Measurements from ENCODE around the gene PIP4P1. TPM values are rescaled to one million over a fixed set of nuclear protein-coding genes. Genes with fewer than 3 reads are reported as not detected.

Gene PIP4P1
- total and polyA plus RNA-seq, 10 of the 15 experiments (the other 5 are each of a cell fraction or from before 2014, with no cell fraction given) = 19.1 to 47.4 (median 39.7) TPM

DNA sequence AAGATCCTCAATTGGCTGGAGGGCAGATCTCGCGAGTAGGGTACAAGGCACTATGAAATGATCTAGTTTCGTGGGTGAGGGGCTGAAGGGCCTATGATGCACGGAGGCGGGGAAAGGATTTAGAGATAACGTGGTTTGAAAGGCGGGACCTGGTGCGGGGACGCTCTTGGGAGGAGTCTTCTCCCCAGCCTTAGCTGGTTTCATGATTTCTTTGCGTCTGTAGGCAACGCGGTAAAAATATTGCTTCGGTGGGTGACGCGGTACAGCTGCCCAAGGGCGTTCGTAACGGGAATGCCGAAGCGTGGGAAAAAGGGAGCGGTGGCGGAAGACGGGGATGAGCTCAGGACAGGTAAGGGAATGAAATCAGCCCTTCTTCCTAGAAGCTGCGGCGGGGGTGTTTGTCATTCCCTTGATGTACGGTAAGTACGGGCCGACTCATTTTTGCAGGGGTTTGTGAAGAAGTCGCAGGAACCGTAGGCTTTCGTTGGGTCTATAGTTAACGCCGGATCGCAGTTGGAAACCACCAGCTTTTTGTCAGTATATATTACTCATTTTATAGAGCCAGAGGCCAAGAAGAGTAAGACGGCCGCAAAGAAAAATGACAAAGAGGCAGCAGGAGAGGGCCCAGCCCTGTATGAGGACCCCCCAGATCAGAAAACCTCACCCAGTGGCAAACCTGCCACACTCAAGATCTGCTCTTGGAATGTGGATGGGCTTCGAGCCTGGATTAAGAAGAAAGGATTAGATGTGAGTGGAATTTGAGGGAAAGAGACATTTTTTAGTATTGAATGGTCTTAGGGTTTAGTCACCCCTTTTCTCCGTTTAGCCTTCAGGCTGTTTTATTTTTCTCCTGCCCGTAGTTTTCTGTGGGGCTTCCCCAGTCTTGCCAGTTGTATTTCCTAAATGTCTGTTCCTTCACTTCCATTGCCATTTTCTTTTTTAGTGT lies 5.6 kb downstream of the PIP4P1 start (continued):
- TF ChIP-seq, protein P1, sequence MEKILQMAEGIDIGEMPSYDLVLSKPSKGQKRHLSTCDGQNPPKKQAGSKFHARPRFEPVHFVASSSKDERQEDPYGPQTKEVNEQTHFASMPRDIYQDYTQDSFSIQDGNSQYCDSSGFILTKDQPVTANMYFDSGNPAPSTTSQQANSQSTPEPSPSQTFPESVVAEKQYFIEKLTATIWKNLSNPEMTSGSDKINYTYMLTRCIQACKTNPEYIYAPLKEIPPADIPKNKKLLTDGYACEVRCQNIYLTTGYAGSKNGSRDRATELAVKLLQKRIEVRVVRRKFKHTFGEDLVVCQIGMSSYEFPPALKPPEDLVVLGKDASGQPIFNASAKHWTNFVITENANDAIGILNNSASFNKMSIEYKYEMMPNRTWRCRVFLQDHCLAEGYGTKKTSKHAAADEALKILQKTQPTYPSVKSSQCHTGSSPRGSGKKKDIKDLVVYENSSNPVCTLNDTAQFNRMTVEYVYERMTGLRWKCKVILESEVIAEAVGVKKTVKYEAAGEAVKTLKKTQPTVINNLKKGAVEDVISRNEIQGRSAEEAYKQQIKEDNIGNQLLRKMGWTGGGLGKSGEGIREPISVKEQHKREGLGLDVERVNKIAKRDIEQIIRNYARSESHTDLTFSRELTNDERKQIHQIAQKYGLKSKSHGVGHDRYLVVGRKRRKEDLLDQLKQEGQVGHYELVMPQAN (conservative IDR thresholded peaks at IDR 0.05) = peak; percentile 84; the same call in 1 of the 2 replicates
- TF ChIP-seq ZNF622 (IDR thresholded peaks at IDR 0.05) (no peak), RB1 (IDR thresholded peaks at IDR 0.05; ENCODE audit: borderline replicate concordance) (no peak), RUNX3 (IDR thresholded peaks at IDR 0.05; ENCODE audit: low read length) (peak; percentile 33; the same call in 1 of the 2 replicates), GABPA (IDR thresholded peaks at IDR 0.05; ENCODE audit: low read depth) (no peak), POLR2A (IDR thresholded peaks at IDR 0.05; ENCODE audit: low read depth, low read length) (peak; percentile 1; the same call in 1 of the 2 replicates), HDGF (IDR thresholded peaks at IDR 0.05) (no peak), POLR2AphosphoS2 (IDR thresholded peaks at IDR 0.05; ENCODE audit: low read depth, low read length) (no peak), TCF7 (IDR thresholded peaks at IDR 0.05; ENCODE audit: borderline replicate concordance) (no peak), EZH2 (IDR thresholded peaks at IDR 0.05; ENCODE audit: borderline replicate concordance, control insufficient read depth, low read depth, low read length) (no peak), PAX5 (IDR thresholded peaks at IDR 0.05; ENCODE audit: borderline replicate concordance, low read depth, low read length) (no peak), BACH1 (IDR thresholded peaks at IDR 0.05; ENCODE audit: borderline replicate concordance) (no peak), YBX1 (IDR thresholded peaks at IDR 0.05) (no peak), PML (IDR thresholded peaks at IDR 0.05; ENCODE audit: low read length) (no peak), SMAD1 (IDR thresholded peaks at IDR 0.05; ENCODE audit: low read depth, partially characterized antibody) (peak; percentile 63), JUND (IDR thresholded peaks at IDR 0.05; ENCODE audit: low read depth, low read length) (no peak), SP1 (IDR thresholded peaks at IDR 0.05; ENCODE audit: low read depth, low read length) (no peak), SREBF2 (IDR thresholded peaks at IDR 0.05; ENCODE audit: low read length) (no peak), MYC (IDR thresholded peaks at IDR 0.05; ENCODE audit: insufficient read depth, insufficient read length, insufficient replicate concordance, low read length, severe bottlenecking) (no peak), ZNF217 (IDR thresholded peaks at IDR 0.05) (no peak)
- TF ChIP-seq, protein P2, sequence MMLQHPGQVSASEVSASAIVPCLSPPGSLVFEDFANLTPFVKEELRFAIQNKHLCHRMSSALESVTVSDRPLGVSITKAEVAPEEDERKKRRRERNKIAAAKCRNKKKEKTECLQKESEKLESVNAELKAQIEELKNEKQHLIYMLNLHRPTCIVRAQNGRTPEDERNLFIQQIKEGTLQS (IDR thresholded peaks at IDR 0.05; ENCODE audit: borderline replicate concordance, extremely low read depth, low read depth, low read length) = no peak
- TF ChIP-seq, protein P3, sequence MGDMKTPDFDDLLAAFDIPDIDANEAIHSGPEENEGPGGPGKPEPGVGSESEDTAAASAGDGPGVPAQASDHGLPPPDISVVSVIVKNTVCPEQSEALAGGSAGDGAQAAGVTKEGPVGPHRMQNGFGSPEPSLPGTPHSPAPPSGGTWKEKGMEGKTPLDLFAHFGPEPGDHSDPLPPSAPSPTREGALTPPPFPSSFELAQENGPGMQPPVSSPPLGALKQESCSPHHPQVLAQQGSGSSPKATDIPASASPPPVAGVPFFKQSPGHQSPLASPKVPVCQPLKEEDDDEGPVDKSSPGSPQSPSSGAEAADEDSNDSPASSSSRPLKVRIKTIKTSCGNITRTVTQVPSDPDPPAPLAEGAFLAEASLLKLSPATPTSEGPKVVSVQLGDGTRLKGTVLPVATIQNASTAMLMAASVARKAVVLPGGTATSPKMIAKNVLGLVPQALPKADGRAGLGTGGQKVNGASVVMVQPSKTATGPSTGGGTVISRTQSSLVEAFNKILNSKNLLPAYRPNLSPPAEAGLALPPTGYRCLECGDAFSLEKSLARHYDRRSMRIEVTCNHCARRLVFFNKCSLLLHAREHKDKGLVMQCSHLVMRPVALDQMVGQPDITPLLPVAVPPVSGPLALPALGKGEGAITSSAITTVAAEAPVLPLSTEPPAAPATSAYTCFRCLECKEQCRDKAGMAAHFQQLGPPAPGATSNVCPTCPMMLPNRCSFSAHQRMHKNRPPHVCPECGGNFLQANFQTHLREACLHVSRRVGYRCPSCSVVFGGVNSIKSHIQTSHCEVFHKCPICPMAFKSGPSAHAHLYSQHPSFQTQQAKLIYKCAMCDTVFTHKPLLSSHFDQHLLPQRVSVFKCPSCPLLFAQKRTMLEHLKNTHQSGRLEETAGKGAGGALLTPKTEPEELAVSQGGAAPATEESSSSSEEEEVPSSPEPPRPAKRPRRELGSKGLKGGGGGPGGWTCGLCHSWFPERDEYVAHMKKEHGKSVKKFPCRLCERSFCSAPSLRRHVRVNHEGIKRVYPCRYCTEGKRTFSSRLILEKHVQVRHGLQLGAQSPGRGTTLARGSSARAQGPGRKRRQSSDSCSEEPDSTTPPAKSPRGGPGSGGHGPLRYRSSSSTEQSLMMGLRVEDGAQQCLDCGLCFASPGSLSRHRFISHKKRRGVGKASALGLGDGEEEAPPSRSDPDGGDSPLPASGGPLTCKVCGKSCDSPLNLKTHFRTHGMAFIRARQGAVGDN (IDR thresholded peaks at IDR 0.05) = no peak
- TF ChIP-seq, protein P4, sequence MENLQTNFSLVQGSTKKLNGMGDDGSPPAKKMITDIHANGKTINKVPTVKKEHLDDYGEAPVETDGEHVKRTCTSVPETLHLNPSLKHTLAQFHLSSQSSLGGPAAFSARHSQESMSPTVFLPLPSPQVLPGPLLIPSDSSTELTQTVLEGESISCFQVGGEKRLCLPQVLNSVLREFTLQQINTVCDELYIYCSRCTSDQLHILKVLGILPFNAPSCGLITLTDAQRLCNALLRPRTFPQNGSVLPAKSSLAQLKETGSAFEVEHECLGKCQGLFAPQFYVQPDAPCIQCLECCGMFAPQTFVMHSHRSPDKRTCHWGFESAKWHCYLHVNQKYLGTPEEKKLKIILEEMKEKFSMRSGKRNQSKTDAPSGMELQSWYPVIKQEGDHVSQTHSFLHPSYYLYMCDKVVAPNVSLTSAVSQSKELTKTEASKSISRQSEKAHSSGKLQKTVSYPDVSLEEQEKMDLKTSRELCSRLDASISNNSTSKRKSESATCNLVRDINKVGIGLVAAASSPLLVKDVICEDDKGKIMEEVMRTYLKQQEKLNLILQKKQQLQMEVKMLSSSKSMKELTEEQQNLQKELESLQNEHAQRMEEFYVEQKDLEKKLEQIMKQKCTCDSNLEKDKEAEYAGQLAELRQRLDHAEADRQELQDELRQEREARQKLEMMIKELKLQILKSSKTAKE (IDR thresholded peaks at IDR 0.05; ENCODE audit: low read depth, poor library complexity, severe bottlenecking) = no peak
